Ovary (tissue), 3 donors: ENCODE results near the gene PTPRK.

ENCODE experiments used
- EP300 ChIP-seq: sonication (generic); formaldehyde crosslinking; IDR thresholded peaks from one replicate; pipeline ENCODE4 v1.6.1; 2017; ENCODE audit warnings: antibody characterized with exemption
- TF ChIP-seq, protein P1 (sequence below), 3 donors: fragments of 450-650 bp in 2 of 3; fragments of 200-600 bp in 1 of 3; IDR thresholded peaks; one replicate each; pipeline versions ENCODE4 v1.5.1 to v1.8.0; 2016 to 2022; ENCODE audit warnings: antibody characterized with exemption in 3 of 3, mild to moderate bottlenecking in 1 of 3
- donor health status: DM: no; HTN: no; CAD: no.

DNA sequence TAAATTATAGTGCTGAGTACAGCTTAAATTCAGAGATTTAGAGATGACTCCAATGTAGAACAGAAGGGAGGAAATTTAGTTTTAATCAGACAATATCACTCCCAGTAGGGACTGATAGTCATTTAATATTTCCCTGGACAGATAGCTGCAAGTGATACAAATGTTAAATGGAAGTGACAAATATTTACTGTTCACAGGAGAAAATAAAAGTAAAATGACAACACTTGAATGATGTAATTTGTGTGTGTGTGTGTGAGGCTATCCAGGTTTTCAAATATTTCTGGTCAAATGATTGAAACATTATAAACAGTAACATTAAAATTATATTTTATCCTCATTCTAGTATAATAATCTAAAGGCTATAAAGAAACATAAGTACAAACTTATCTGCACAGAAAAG lies 399.2 kb downstream of the PTPRK start:
- TF ChIP-seq, protein P1, sequence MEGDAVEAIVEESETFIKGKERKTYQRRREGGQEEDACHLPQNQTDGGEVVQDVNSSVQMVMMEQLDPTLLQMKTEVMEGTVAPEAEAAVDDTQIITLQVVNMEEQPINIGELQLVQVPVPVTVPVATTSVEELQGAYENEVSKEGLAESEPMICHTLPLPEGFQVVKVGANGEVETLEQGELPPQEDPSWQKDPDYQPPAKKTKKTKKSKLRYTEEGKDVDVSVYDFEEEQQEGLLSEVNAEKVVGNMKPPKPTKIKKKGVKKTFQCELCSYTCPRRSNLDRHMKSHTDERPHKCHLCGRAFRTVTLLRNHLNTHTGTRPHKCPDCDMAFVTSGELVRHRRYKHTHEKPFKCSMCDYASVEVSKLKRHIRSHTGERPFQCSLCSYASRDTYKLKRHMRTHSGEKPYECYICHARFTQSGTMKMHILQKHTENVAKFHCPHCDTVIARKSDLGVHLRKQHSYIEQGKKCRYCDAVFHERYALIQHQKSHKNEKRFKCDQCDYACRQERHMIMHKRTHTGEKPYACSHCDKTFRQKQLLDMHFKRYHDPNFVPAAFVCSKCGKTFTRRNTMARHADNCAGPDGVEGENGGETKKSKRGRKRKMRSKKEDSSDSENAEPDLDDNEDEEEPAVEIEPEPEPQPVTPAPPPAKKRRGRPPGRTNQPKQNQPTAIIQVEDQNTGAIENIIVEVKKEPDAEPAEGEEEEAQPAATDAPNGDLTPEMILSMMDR (IDR thresholded peaks at IDR 0.05) = no peak
- no peak for TF ChIP-seq EP300
